Measurements from ENCODE around the gene SLC6A19. TPM values are rescaled to one million over a fixed set of nuclear protein-coding genes. Genes with fewer than 3 reads are reported as not detected.

Gene SLC6A19
- total RNA-seq, 1 donor from 2014 or later, result not detected

- no peaks in the 10 kb centered on the region for H3K9me3 ChIP-seq
- H3K36me3 ChIP-seq, result no peaks in the 10 kb centered on the region
- no peak overlapping the region for H3K27ac ChIP-seq
- DNase-seq (ENCODE audit: low spot score in 2 of 2), result no peak
- H3K4me1 ChIP-seq, result no peaks in the 10 kb centered on the region
- H3K4me3 ChIP-seq, result no peak overlapping the region
- intact Hi-C loops (cut with DNase I), result no loop called here
- no peaks in the 10 kb centered on the region for H3K27me3 ChIP-seq
- TF ChIP-seq CTCF (IDR thresholded peaks at IDR 0.05), result no peak
Measured at GRCh38 chr5:1179383-1179715, 22.0 kb upstream of the SLC6A19 start.

- Histone ChIP-seq H3K27me3 (no peaks in the 10 kb centered on the region), H3K4me1 (no peaks in the 10 kb centered on the region), H3K36me3 (no peaks in the 10 kb centered on the region), H3K4me3 (no peak overlapping the region), H3K27ac (no peak overlapping the region), H3K9me3 (no peaks in the 10 kb centered on the region)
- DNase-seq (ENCODE audit: low spot score in 2 of 2), result no peak
- no peak for TF ChIP-seq CTCF (IDR thresholded peaks at IDR 0.05)
- intact Hi-C loops (cut with DNase I), result no loop called here
Measured at GRCh38 chr5:1180096-1180495, 21.3 kb upstream of the SLC6A19 start.

- no peak for TF ChIP-seq CTCF (IDR thresholded peaks at IDR 0.05)
- Histone ChIP-seq H3K4me1 (no peaks in the 10 kb centered on the region), H3K9me3 (no peaks in the 10 kb centered on the region), H3K27me3 (no peaks in the 10 kb centered on the region), H3K36me3 (no peaks in the 10 kb centered on the region), H3K27ac (no peak overlapping the region), H3K4me3 (no peak overlapping the region)
- intact Hi-C loops (cut with DNase I), result no loop called here
- no peak for DNase-seq (ENCODE audit: low spot score in 2 of 2)
Measured at GRCh38 chr5:1180841-1181271, 20.5 kb upstream of the SLC6A19 start.

GRCh38 chr5:1181451-1182359, 19.7 kb upstream of the SLC6A19 start:
- H3K4me3 ChIP-seq, result no peak overlapping the region
- no peaks in the 10 kb centered on the region for H3K4me1 ChIP-seq
- no peaks in the 10 kb centered on the region for H3K36me3 ChIP-seq
- no peak for TF ChIP-seq CTCF (IDR thresholded peaks at IDR 0.05)
- no peak overlapping the region for H3K27ac ChIP-seq
- intact Hi-C loops (cut with DNase I), result no loop called here
- H3K27me3 ChIP-seq, result no peaks in the 10 kb centered on the region
- DNase-seq (ENCODE audit: low spot score in 2 of 2), result no peak
- H3K9me3 ChIP-seq, result no peaks in the 10 kb centered on the region

GRCh38 chr5:1182360-1182632, 19.1 kb upstream of the SLC6A19 start:
- DNase-seq (ENCODE audit: low spot score in 2 of 2), result no peak
- intact Hi-C loops (cut with DNase I), result no loop called here

More at GRCh38 chr5:1182360-1182632, 19.1 kb upstream of the SLC6A19 start:
- TF ChIP-seq CTCF (IDR thresholded peaks at IDR 0.05), result no peak
- H3K9me3 ChIP-seq, result no peaks in the 10 kb centered on the region
- H3K27ac ChIP-seq, result no peak overlapping the region
- no peaks in the 10 kb centered on the region for H3K36me3 ChIP-seq
- no peaks in the 10 kb centered on the region for H3K27me3 ChIP-seq
- H3K4me1 ChIP-seq, result no peaks in the 10 kb centered on the region
- H3K4me3 ChIP-seq, result no peak overlapping the region

Data from ascending aorta (tissue), 2 donors.